A549 (cell line): Measurements from ENCODE around the gene GAB1. TPM values are rescaled to one million over a fixed set of nuclear protein-coding genes. Genes with fewer than 3 reads are reported as not detected.

Source experiments
- ATAC-seq, 2 experiments: fragments of 200-7000 bp in 1 of 2; fragments of >200 bp in 1 of 2; cut with Nextera tagmentation in 1 of 2; cut with Tn5 transposase in 1 of 2; 3 replicates each; pipeline versions ENCODE4 v1.8.0 to v1.9.1; 2018 to 2020; ENCODE audit warnings: mild to moderate bottlenecking in 1 of 2, moderate library complexity in 1 of 2
- CTCF ChIA-PET: fragments of 300-600 bp; sonication (Branson Sonifier 250); formaldehyde crosslinking; extraction: SDS; loops from one replicate; lab custom pipeline; 2021; ENCODE audit warnings: antibody characterized with exemption, inconsistent platforms; lab: Yijun Ruan, JAX
- POLR2A ChIA-PET: fragments of 350-600 bp; formaldehyde crosslinking; extraction: SDS; loops from one replicate; lab custom pipeline; 2021; ENCODE audit warnings: antibody characterized with exemption, inconsistent platforms; lab: Yijun Ruan, JAX
- DNase-seq, 2 experiments: peaks; one replicate each; pipeline versions ENCODE4 v3.0.0 to v3.0.0-alpha.2; 2011 to 2016; ENCODE audit warnings: low read depth in 1 of 2, low spot score in 1 of 2
- FAIRE-seq: peaks from 2 replicates; lab custom pipeline; 2011; peaks lifted over from hg19 to GRCh38; lab: Jason Lieb, UNC
- H3K27ac ChIP-seq, 2 experiments: fragments of >200 bp; sonication (Bioruptor Twin); formaldehyde crosslinking; 3 replicates each; pipeline ENCODE4 v1.5.1; 2016 to 2017
- H3K4me1 ChIP-seq: fragments of >200 bp; sonication (Bioruptor Twin); formaldehyde crosslinking; 3 replicates; pipeline ENCODE4 v1.6.1; 2016
- H3K4me2 ChIP-seq: fragments of >200 bp; sonication (Bioruptor Twin); formaldehyde crosslinking; 3 replicates; pipeline ENCODE4 v1.6.1; 2016
- H3K4me3 ChIP-seq: fragments of >200 bp; sonication (Bioruptor Twin); formaldehyde crosslinking; 3 replicates; pipeline ENCODE4 v1.5.1; 2016
- H3K9me3 ChIP-seq: fragments of >200 bp; sonication (Bioruptor Twin); formaldehyde crosslinking; 3 replicates; pipeline ENCODE4 v1.6.1; 2016
- CBX2 ChIP-seq: fragments of 200-600 bp; sonication (generic); IDR thresholded peaks from 2 replicates; pipeline ENCODE4 v1.6.1; 2016; ENCODE audit warnings: low read depth, mild to moderate bottlenecking, borderline replicate concordance
- CBX8 ChIP-seq: fragments of 200-600 bp; sonication (generic); IDR thresholded peaks from 2 replicates; pipeline ENCODE4 v1.6.1; 2016
- CEBPB ChIP-seq, 2 experiments: fragments of >200 bp in 1 of 2; sonication (Bioruptor Twin) in 1 of 2; formaldehyde crosslinking in 1 of 2; IDR thresholded peaks; 2 replicates each; pipeline ENCODE4 v1.6.1; 2012 to 2016
- CTCF ChIP-seq: fragments of >200 bp; sonication (Bioruptor Twin); formaldehyde crosslinking; IDR thresholded peaks from 3 replicates; pipeline ENCODE4 v1.5.1; 2016
- EHMT2 ChIP-seq: fragments of 200-600 bp; sonication (generic); IDR thresholded peaks from 2 replicates; pipeline ENCODE4 v1.6.1; 2016; ENCODE audit warnings: antibody characterized with exemption, low read depth, mild to moderate bottlenecking, moderate library complexity
- ELK1 ChIP-seq: fragments of 150-350 bp; IDR thresholded peaks from 2 replicates; pipeline ENCODE4 v1.6.1; 2014; ENCODE audit warnings: low read depth, mild to moderate bottlenecking, low read length
- ESRRA ChIP-seq: fragments of 150-350 bp; IDR thresholded peaks from 2 replicates; pipeline ENCODE4 v1.6.1; 2014; ENCODE audit warnings: mild to moderate bottlenecking, low read length, borderline replicate concordance
- FOSB ChIP-seq: fragments of 250-450 bp; sonication (Bioruptor Pico); IDR thresholded peaks from 2 replicates; pipeline ENCODE4 v1.5.0; 2020; ENCODE audit warnings: mild to moderate bottlenecking, moderate library complexity
- FOSL2 ChIP-seq, 2 experiments: fragments of 450-650 bp in 1 of 2; fragments of >200 bp in 1 of 2; sonication (Bioruptor Twin) in 1 of 2; formaldehyde crosslinking; IDR thresholded peaks; 2 replicates each; pipeline versions ENCODE4 v1.5.0 to v1.6.1; 2016 to 2020; ENCODE audit warnings: mild to moderate bottlenecking in 1 of 2, moderate library complexity in 1 of 2
- GATA3 ChIP-seq: IDR thresholded peaks from 2 replicates; pipeline ENCODE4 v1.6.1; 2012; ENCODE audit warnings: borderline replicate concordance
- HDAC2 ChIP-seq: fragments of 200-600 bp; sonication (generic); IDR thresholded peaks from 2 replicates; pipeline ENCODE4 v1.6.1; 2016
- HES2 ChIP-seq: fragments of >200 bp; sonication (Bioruptor Twin); formaldehyde crosslinking; IDR thresholded peaks from 2 replicates; pipeline ENCODE4 v1.6.1; 2016
- HMGXB4 ChIP-seq: fragments of 250-450 bp; sonication (Bioruptor Pico); IDR thresholded peaks from 2 replicates; pipeline ENCODE4 v1.5.0; 2021; ENCODE audit warnings: mild to moderate bottlenecking, moderate library complexity, borderline replicate concordance
- HOXA7 ChIP-seq: fragments of 250-450 bp; sonication (Bioruptor Pico); IDR thresholded peaks from 2 replicates; pipeline ENCODE4 v1.5.0; 2020; ENCODE audit warnings: mild to moderate bottlenecking, moderate library complexity
- JUNB ChIP-seq: fragments of >200 bp; sonication (Bioruptor Twin); formaldehyde crosslinking; IDR thresholded peaks from 2 replicates; pipeline ENCODE4 v1.6.1; 2016
- KDM5A ChIP-seq: fragments of 200-600 bp; sonication (generic); IDR thresholded peaks from 2 replicates; pipeline ENCODE4 v1.6.1; 2016; ENCODE audit warnings: antibody characterized with exemption, mild to moderate bottlenecking
- MAX ChIP-seq: IDR thresholded peaks from 2 replicates; pipeline ENCODE4 v1.6.1; 2012
- MYC ChIP-seq: IDR thresholded peaks from 2 replicates; pipeline ENCODE4 v1.6.1; 2012; ENCODE audit warnings: mild to moderate bottlenecking, inconsistent platforms, low read length, improper control_type of control experiment, borderline replicate concordance
- NFE2L2 ChIP-seq: fragments of 150-350 bp; conservative IDR thresholded peaks from 2 replicates; pipeline ENCODE4 v1.6.1; 2014; ENCODE audit warnings: low read length
- PBX3 ChIP-seq: IDR thresholded peaks from 2 replicates; pipeline ENCODE4 v1.6.1; 2012
- POLR2A ChIP-seq: IDR thresholded peaks from 2 replicates; pipeline ENCODE4 v1.6.1; 2012; ENCODE audit warnings: mild to moderate bottlenecking, low read length
- POLR2AphosphoS2 ChIP-seq: conservative IDR thresholded peaks from 2 replicates; pipeline ENCODE4 v1.6.1; 2012; ENCODE audit warnings: low read length, improper control_type of control experiment, inconsistent platforms
- RARB ChIP-seq: fragments of 250-450 bp; sonication (Bioruptor Pico); IDR thresholded peaks from 2 replicates; pipeline ENCODE4 v1.8.0; 2021; ENCODE audit warnings: mild to moderate bottlenecking, moderate library complexity
- RFX5 ChIP-seq: fragments of 450-650 bp; IDR thresholded peaks from 2 replicates; pipeline ENCODE4 v1.7.1; 2014; ENCODE audit warnings: antibody characterized with exemption, mild to moderate bottlenecking, moderate library complexity
- RNF2 ChIP-seq: fragments of 200-600 bp; sonication (generic); IDR thresholded peaks from 2 replicates; pipeline ENCODE4 v1.6.1; 2016; ENCODE audit warnings: low read depth, mild to moderate bottlenecking, antibody characterized with exemption, moderate library complexity, borderline replicate concordance
- USF2 ChIP-seq: fragments of 450-650 bp; IDR thresholded peaks from 2 replicates; pipeline ENCODE4 v1.6.1; 2014; ENCODE audit warnings: antibody characterized with exemption
- ZC3H11A ChIP-seq: fragments of 450-650 bp; IDR thresholded peaks from 2 replicates; pipeline ENCODE4 v1.6.1; 2014; ENCODE audit warnings: antibody characterized with exemption, mild to moderate bottlenecking
- WGBS: methylation state at CpG from one replicate; pipeline ENCODE4 v1.1.6; 2017; ENCODE audit errors: missing lambda C conversion rate; 5-methylcytosine and 5-hydroxymethylcytosine counted together
- polyA plus RNA-seq, 4 experiments: library from polyadenylated mRNA; depleted of rRNA in 3 of 4; stranded (reverse); fragments of >200 nt; fragmentation: RNase III in 1 of 4; extraction: RNeasy Plus Mini Kit Qiagen cat#74134 plus additional on column Dnase treatment in 1 of 4; gene quantifications; 2 replicates in 3 of 4; 3 replicates in 1 of 4; pipeline ENCODE4 v1.2.3, GENCODE V29; 2011 to 2017

The GAB1 gene
- polyA plus RNA-seq, 2 of the 4 experiments (the other 2 are of a cell fraction): 2.3 to 3.6 TPM

GRCh38 chr4:143405075-143405730 is 68.5 kb downstream of the GAB1 start:
- TF ChIP-seq ESRRA: no peak
- TF ChIP-seq CBX8: no peak
- TF ChIP-seq MAX: no peak
- TF ChIP-seq HOXA7: no peak
- no peak for TF ChIP-seq HDAC2
- TF ChIP-seq FOSB (CRISPR knock-in tag): no peak
- TF ChIP-seq HES2: no peak
- no peak for TF ChIP-seq GATA3
- TF ChIP-seq FOSL2 (IDR thresholded peaks at IDR 0.05): no peak
- no peak for TF ChIP-seq FOSL2 (CRISPR knock-in tag; IDR thresholded peaks at IDR 0.05)
- TF ChIP-seq CBX2: no peak
- no peak for TF ChIP-seq ZC3H11A
- no peak for TF ChIP-seq EHMT2
- Histone ChIP-seq H3K4me3 (no peak overlapping the region), H3K4me2 (no peak overlapping the region), H3K4me1 (no peaks in the 10 kb centered on the region), H3K9me3 (no peaks in the 10 kb centered on the region), H3K27ac (no peak overlapping the region)
- ATAC-seq: no peak
- WGBS: 52% methylated on average over 3 of the region's 3 CpGs
- FAIRE-seq: no peak
- CTCF ChIA-PET: no interaction called here
- DNase-seq: no peak
- POLR2A ChIA-PET: no interaction called here

GRCh38 chr4:143406523-143406922 is 69.8 kb downstream of the GAB1 start:
- DNase-seq (no peak), ATAC-seq (no peak), FAIRE-seq (no peak)
- Histone ChIP-seq H3K9me3 (no peaks in the 10 kb centered on the region), H3K4me1 (no peaks in the 10 kb centered on the region), H3K4me3 (no peak overlapping the region), H3K4me2 (no peak overlapping the region), H3K27ac (no peak overlapping the region)
- 88% methylated on average over 3 of the region's 3 CpGs for WGBS
- ChIA-PET CTCF (interaction anchor here (0.8 kb wide), 1 partner anchor 77 kb away, joined by 3 read pairs; no protein-coding TSS in a partner anchor), POLR2A (no interaction called here)
- no peak for TF ChIP-seq HDAC2
- no peak for TF ChIP-seq CTCF

GRCh38 chr4:143407474-143407873 is 70.8 kb downstream of the GAB1 start:
- no peak overlapping the region for H3K4me2 ChIP-seq
- DNase-seq: no peak
- H3K4me3 ChIP-seq: no peak overlapping the region
- no peak overlapping the region for H3K27ac ChIP-seq
- POLR2A ChIA-PET: no interaction called here
- FAIRE-seq: no peak
- 56% methylated on average over 3 of the region's 3 CpGs for WGBS
- H3K9me3 ChIP-seq: no peaks in the 10 kb centered on the region
- ATAC-seq: no peak
- CTCF ChIA-PET: no interaction called here
- TF ChIP-seq USF2: no peak
- no peak for TF ChIP-seq ZC3H11A
- TF ChIP-seq KDM5A: no peak
- TF ChIP-seq MYC: no peak
- no peak for TF ChIP-seq NFE2L2
- TF ChIP-seq FOSB (CRISPR knock-in tag): no peak
- no peak for TF ChIP-seq PBX3
- no peak for TF ChIP-seq HMGXB4 (CRISPR knock-in tag)
- no peak for TF ChIP-seq RFX5
- TF ChIP-seq POLR2AphosphoS2: no peak
- TF ChIP-seq JUNB: no peak
- TF ChIP-seq RARB (CRISPR knock-in tag): no peak
- TF ChIP-seq ELK1: no peak
- TF ChIP-seq RNF2: no peak
- no peak for TF ChIP-seq CEBPB (IDR thresholded peaks at IDR 0.05)
- no peak for TF ChIP-seq POLR2A
- no peaks in the 10 kb centered on the region for H3K4me1 ChIP-seq
